GM19438 (cell line): ENCODE measurements around the gene CKMT2.

ENCODE experiments used
- ATAC-seq: cut with Tn5 transposase; IDR thresholded peaks from one replicate; pipeline ENCODE4 v1.9.1; 2021; ENCODE audit warnings: low read depth; ENCODE audit not compliant: unreplicated experiment

Gene CKMT2

GRCh38 chr5:81301271-81302015, 68.3 kb downstream of the CKMT2 start, which contains the start of gene ZCCHC9:
ZCCHC9 (plus strand) TSS chr5:81301587; CDS start chr5:81304758, 3,171 bp downstream.
- ATAC-seq, result peak; percentile 98

- ATAC-seq, result no peak
Observed at GRCh38 chr5:81302596-81302995, 69.5 kb downstream of the CKMT2 start.

GRCh38 chr5:81303563-81303962, 70.4 kb downstream of the CKMT2 start:
- ATAC-seq, result no peak

- ATAC-seq, result no peak
Observed at GRCh38 chr5:81305785-81306184, 72.7 kb downstream of the CKMT2 start.

- ATAC-seq, result no peak
Observed at GRCh38 chr5:81308836-81309235, 75.7 kb downstream of the CKMT2 start.

- no peak for ATAC-seq
Observed at GRCh38 chr5:81310402-81311063, 77.4 kb downstream of the CKMT2 start.

- ATAC-seq, result no peak
Observed at GRCh38 chr5:81313278-81313677, 80.2 kb downstream of the CKMT2 start.

- ATAC-seq, result no peak
Observed at GRCh38 chr5:81313686-81314085, 80.6 kb downstream of the CKMT2 start.

- ATAC-seq, result no peak
Observed at GRCh38 chr5:81314581-81314980, 81.5 kb downstream of the CKMT2 start.

GRCh38 chr5:81315336-81315735, 82.2 kb downstream of the CKMT2 start:
- ATAC-seq, result no peak

GRCh38 chr5:81315830-81316229, 82.7 kb downstream of the CKMT2 start:
- no peak for ATAC-seq
